Panc1 (cell line): ENCODE results near the gene SPSB1. TPM values are rescaled to one million over a fixed set of nuclear protein-coding genes. Genes with fewer than 3 reads are reported as not detected.

Source experiments
- ATAC-seq: fragments of 200-7000 bp; cut with Tn5 transposase; 2 replicates; pipeline ENCODE4 v1.9.1; 2020; ENCODE audit warnings: mild to moderate bottlenecking, moderate library complexity
- BruUV-seq: library from RNA; stranded (reverse); fragments of 400-500 nt; replicated peaks from 2 replicates; lab custom pipeline; 2021; lab: Mats Ljungman, UMichigan
- CTCF ChIA-PET: fragments of 300-600 bp; sonication (Branson Sonifier 250); formaldehyde crosslinking; loops from one replicate; lab custom pipeline; 2022; ENCODE audit warnings: antibody characterized with exemption; lab: Charles Lee
- POLR2A ChIA-PET: fragments of 300-600 bp; sonication (Branson Sonifier 250); formaldehyde crosslinking; loops from one replicate; lab custom pipeline; 2022; ENCODE audit warnings: antibody characterized with exemption; lab: Charles Lee
- DNase-seq: peaks from one replicate; pipeline ENCODE4 v3.0.0-alpha.2; 2010; ENCODE audit warnings: low read depth, low spot score
- H3K27ac ChIP-seq: 2 replicates; pipeline ENCODE4 v1.5.1; 2011; ENCODE audit warnings: mild to moderate bottlenecking, low read length, inconsistent platforms
- H3K27me3 ChIP-seq: fragments of 200-500 bp; sonication (Bioruptor generic); 2 replicates; pipeline ENCODE4 v1.6.0; 2014; ENCODE audit warnings: low read length, inconsistent platforms; ENCODE audit not compliant: control insufficient read depth, insufficient read depth
- H3K36me3 ChIP-seq: fragments of 200-500 bp; sonication (Bioruptor generic); 2 replicates; pipeline ENCODE4 v1.5.1; 2014; ENCODE audit warnings: inconsistent platforms, mild to moderate bottlenecking, low read length, moderate library complexity; ENCODE audit not compliant: control insufficient read depth, insufficient read depth
- H3K4me1 ChIP-seq: 2 replicates; pipeline ENCODE4 v1.5.1; 2011; ENCODE audit warnings: inconsistent platforms, mild to moderate bottlenecking, low read length, moderate library complexity; ENCODE audit not compliant: control insufficient read depth, insufficient read depth
- H3K4me3 ChIP-seq, 2 experiments: 2 replicates each; pipeline ENCODE4 v1.5.1; 2011 to 2012; ENCODE audit warnings: low read depth in 2 of 2, low read length in 2 of 2, mild to moderate bottlenecking in 2 of 2, inconsistent platforms in 1 of 2, moderate library complexity in 1 of 2
- H3K9me3 ChIP-seq: fragments of 200-500 bp; sonication (Bioruptor generic); 2 replicates; pipeline ENCODE4 v1.5.1; 2014; ENCODE audit warnings: low read depth, mild to moderate bottlenecking, inconsistent platforms, low read length, moderate library complexity; ENCODE audit not compliant: control insufficient read depth, insufficient read depth
- CTCF ChIP-seq: fragments of 450-650 bp; IDR thresholded peaks from 2 replicates; pipeline ENCODE4 v1.5.1; 2017; ENCODE audit warnings: mild to moderate bottlenecking
- POLR2AphosphoS5 ChIP-seq: IDR thresholded peaks from 2 replicates; pipeline ENCODE4 v1.6.1; 2012; ENCODE audit warnings: mild to moderate bottlenecking, low read depth, low read length, moderate library complexity
- SIN3A ChIP-seq: IDR thresholded peaks from 2 replicates; pipeline ENCODE4 v1.6.1; 2012; ENCODE audit warnings: low read depth, mild to moderate bottlenecking, low read length, moderate library complexity, borderline replicate concordance; ENCODE audit not compliant: insufficient read depth
- TCF7L2 ChIP-seq: IDR thresholded peaks from 2 replicates; pipeline ENCODE4 v1.6.1; 2011; ENCODE audit warnings: mild to moderate bottlenecking, low read depth, low read length, inconsistent platforms
- in situ Hi-C: cut with HindIII; loops from 2 replicates; pipeline ENCODE4 v1.10.0; 2016; ENCODE audit warnings: low sequenced_read_pairs, low pct_unique_long_range_greater_than_20kb
- intact Hi-C: fragments of 100-400 bp; cut with micrococcal nuclease; formaldehyde crosslinking; loops from one replicate; pipeline ENCODE4 v1.10.0; 2022; ENCODE audit not compliant: unreplicated experiment
- total RNA-seq: library from RNA; stranded (reverse); gene quantifications from one replicate; pipeline ENCODE4 v1.2.1, GENCODE V29; 2021; ENCODE audit not compliant: unreplicated experiment
- TF ChIP-seq, protein P1 (sequence below), 2 experiments: IDR thresholded peaks; 2 replicates each; pipeline ENCODE4 v1.6.1; 2011 to 2012; ENCODE audit warnings: low read depth in 2 of 2, control low read depth in 1 of 2, low read length in 1 of 2, mild to moderate bottlenecking in 1 of 2, moderate library complexity in 1 of 2; ENCODE audit not compliant: insufficient read depth in 1 of 2

The SPSB1 gene
- total RNA-seq, 1 experiment from 2014 or later, result 73.7 TPM

DNA sequence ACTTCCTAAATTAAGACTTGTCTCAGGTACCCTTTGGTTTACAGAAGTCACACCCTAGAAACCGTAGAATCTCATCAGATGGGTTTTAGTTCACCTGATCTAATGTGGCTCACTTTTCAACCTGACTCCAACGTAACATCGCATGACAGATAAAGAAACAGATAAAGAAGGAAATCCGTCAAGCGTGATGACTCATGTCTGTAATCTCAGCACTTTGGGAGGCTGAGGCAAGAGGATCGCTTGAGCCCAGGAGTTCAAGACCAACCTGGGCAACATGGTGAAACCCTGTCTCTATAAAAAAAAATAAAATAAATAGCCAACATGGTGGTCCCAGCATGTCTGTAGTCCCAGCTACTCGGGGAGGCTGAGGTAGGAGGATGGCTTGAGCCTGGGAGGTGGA is 97.3 kb downstream of the SPSB1 start:
- Histone ChIP-seq H3K27ac (peak overlapping the region; percentile 29; the same call in 1 of the 2 replicates), H3K9me3 (no peaks in the 10 kb centered on the region), H3K4me3 (no peak overlapping the region), H3K27me3 (no peaks in the 10 kb centered on the region), H3K4me1 (peaks cover 25% of the 10 kb centered on the region), H3K36me3 (no peaks in the 10 kb centered on the region)
- CTCF ChIA-PET, result no interaction called here
- POLR2A ChIA-PET, result interaction anchor here (0.7 kb wide), 1 partner anchor 154 kb away, joined by 6 read pairs; no protein-coding TSS in a partner anchor
- DNase-seq, result no peak
- no peak for ATAC-seq
- no peak for TF ChIP-seq CTCF
- in situ Hi-C loops (no loop called here), intact Hi-C loops (no loop called here)
- no TSS peak for BruUV-seq

GRCh38 chr1:9391620-9392019 is 98.9 kb downstream of the SPSB1 start:
- H3K27ac ChIP-seq, result no peak overlapping the region
- H3K4me1 ChIP-seq, result peaks cover 14% of the 10 kb centered on the region
- intact Hi-C loops, result no loop called here
- no peak for TF ChIP-seq CTCF
- TF ChIP-seq TCF7L2, result no peak
- in situ Hi-C loops, result no loop called here
- ATAC-seq (no peak), DNase-seq (no peak)
- no peak overlapping the region for H3K4me3 ChIP-seq
- H3K27me3 ChIP-seq, result no peaks in the 10 kb centered on the region
- POLR2A ChIA-PET, result no interaction called here
- no peaks in the 10 kb centered on the region for H3K36me3 ChIP-seq
- no TSS peak for BruUV-seq
- CTCF ChIA-PET, result no interaction called here
- no peaks in the 10 kb centered on the region for H3K9me3 ChIP-seq

DNA sequence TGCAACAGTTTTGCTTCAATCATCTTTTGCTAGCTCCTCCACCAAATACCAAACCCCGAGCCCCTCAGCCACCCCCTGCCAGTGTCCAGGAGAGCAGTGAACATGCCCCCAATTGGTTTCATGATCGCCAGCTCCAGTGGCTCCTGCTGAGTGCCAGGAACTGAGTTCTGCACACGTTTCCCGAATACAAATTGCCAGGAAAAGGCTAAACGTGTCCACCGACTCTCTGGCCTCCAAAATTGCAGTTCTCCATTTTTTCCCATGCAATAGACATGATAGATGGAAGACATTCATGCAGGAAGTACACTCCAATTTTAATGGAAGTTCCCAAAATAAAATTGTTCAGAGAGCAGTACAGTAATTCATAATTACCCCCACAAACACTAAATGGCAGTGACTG is 101.3 kb downstream of the SPSB1 start:
- CTCF ChIA-PET, result no interaction called here
- no TSS peak for BruUV-seq
- Histone ChIP-seq H3K4me1 (peaks cover 12% of the 10 kb centered on the region), H3K27ac (peak overlapping the region; percentile 51; the same call in 1 of the 2 replicates), H3K27me3 (no peaks in the 10 kb centered on the region), H3K36me3 (no peaks in the 10 kb centered on the region), H3K4me3 (no peak overlapping the region), H3K9me3 (no peaks in the 10 kb centered on the region)
- DNase-seq (no peak), ATAC-seq (no peak)
- POLR2A ChIA-PET, result no interaction called here
- intact Hi-C loops (no loop called here), in situ Hi-C loops (no loop called here)
- no peak for TF ChIP-seq POLR2AphosphoS5
- TF ChIP-seq TCF7L2, result no peak
- TF ChIP-seq, protein P1, sequence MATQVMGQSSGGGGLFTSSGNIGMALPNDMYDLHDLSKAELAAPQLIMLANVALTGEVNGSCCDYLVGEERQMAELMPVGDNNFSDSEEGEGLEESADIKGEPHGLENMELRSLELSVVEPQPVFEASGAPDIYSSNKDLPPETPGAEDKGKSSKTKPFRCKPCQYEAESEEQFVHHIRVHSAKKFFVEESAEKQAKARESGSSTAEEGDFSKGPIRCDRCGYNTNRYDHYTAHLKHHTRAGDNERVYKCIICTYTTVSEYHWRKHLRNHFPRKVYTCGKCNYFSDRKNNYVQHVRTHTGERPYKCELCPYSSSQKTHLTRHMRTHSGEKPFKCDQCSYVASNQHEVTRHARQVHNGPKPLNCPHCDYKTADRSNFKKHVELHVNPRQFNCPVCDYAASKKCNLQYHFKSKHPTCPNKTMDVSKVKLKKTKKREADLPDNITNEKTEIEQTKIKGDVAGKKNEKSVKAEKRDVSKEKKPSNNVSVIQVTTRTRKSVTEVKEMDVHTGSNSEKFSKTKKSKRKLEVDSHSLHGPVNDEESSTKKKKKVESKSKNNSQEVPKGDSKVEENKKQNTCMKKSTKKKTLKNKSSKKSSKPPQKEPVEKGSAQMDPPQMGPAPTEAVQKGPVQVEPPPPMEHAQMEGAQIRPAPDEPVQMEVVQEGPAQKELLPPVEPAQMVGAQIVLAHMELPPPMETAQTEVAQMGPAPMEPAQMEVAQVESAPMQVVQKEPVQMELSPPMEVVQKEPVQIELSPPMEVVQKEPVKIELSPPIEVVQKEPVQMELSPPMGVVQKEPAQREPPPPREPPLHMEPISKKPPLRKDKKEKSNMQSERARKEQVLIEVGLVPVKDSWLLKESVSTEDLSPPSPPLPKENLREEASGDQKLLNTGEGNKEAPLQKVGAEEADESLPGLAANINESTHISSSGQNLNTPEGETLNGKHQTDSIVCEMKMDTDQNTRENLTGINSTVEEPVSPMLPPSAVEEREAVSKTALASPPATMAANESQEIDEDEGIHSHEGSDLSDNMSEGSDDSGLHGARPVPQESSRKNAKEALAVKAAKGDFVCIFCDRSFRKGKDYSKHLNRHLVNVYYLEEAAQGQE (IDR thresholded peaks at IDR 0.05; ENCODE audit: insufficient read depth in 1 of 2, low read depth in 2 of 2, low read length in 1 of 2), result no peak
- no peak for TF ChIP-seq CTCF
- TF ChIP-seq SIN3A, result no peak
